Stimulated activated CD4-positive, alpha-beta T cell treated with anti-CD3 and anti-CD28 coated beads, Interleukin-12 subunit alpha, Interleukin-12 subunit beta, amount 100 ng/mL, for 4 hours (primary cell): ENCODE data around the gene SLC5A12.

Source experiments
- DNase-seq: peaks from one replicate; pipeline ENCODE4 v3.0.0-alpha.2; 2020

The SLC5A12 gene

GRCh38 chr11:26719289-26719973 is 2.4 kb downstream of the SLC5A12 start:
- no peak for DNase-seq

- no peak for DNase-seq
These were observed 4.1 kb downstream of the SLC5A12 start for GRCh38 chr11:26717771-26718170.

- DNase-seq: no peak
These were observed 6.7 kb downstream of the SLC5A12 start for GRCh38 chr11:26715133-26715532.

- DNase-seq: no peak
These were observed 9.4 kb downstream of the SLC5A12 start for GRCh38 chr11:26712497-26712896.

- DNase-seq: no peak
These were observed 11.4 kb downstream of the SLC5A12 start for GRCh38 chr11:26710489-26710888.

- no peak for DNase-seq
These were observed 13.0 kb downstream of the SLC5A12 start for GRCh38 chr11:26708736-26709456.

GRCh38 chr11:26706181-26706580 is 15.7 kb downstream of the SLC5A12 start:
- no peak for DNase-seq

GRCh38 chr11:26704249-26704648 is 17.6 kb downstream of the SLC5A12 start:
- no peak for DNase-seq

- no peak for DNase-seq
These were observed 18.3 kb downstream of the SLC5A12 start for GRCh38 chr11:26703411-26704191.

GRCh38 chr11:26702406-26702805 is 19.5 kb downstream of the SLC5A12 start:
- DNase-seq: no peak

GRCh38 chr11:26700574-26701235 is 21.2 kb downstream of the SLC5A12 start:
- no peak for DNase-seq

GRCh38 chr11:26698224-26698623 is 23.6 kb downstream of the SLC5A12 start:
- DNase-seq: no peak

- no peak for DNase-seq
These were observed 25.5 kb downstream of the SLC5A12 start for GRCh38 chr11:26696330-26696729.

- no peak for DNase-seq
These were observed 33.2 kb downstream of the SLC5A12 start for GRCh38 chr11:26688701-26689100.

GRCh38 chr11:26687351-26687750 is 34.5 kb downstream of the SLC5A12 start:
- DNase-seq: no peak

GRCh38 chr11:26677566-26677965 is 44.3 kb downstream of the SLC5A12 start:
- no peak for DNase-seq

GRCh38 chr11:26676641-26677040 is 45.2 kb downstream of the SLC5A12 start:
- no peak for DNase-seq

GRCh38 chr11:26675233-26675928 is 46.5 kb downstream of the SLC5A12 start:
- DNase-seq: no peak

- DNase-seq: no peak
These were observed 55.9 kb downstream of the SLC5A12 start for GRCh38 chr11:26665946-26666345.

GRCh38 chr11:26665036-26665435 is 56.8 kb downstream of the SLC5A12 start:
- no peak for DNase-seq

GRCh38 chr11:26662916-26663315 is 58.9 kb downstream of the SLC5A12 start:
- DNase-seq: no peak

GRCh38 chr11:26655287-26655686 is 66.6 kb downstream of the SLC5A12 start:
- DNase-seq: no peak

GRCh38 chr11:26651916-26652315 is 69.9 kb downstream of the SLC5A12 start:
- DNase-seq: no peak
